Neural cell (in vitro differentiated cells): ENCODE data around the gene TNS4.

Experiments used
- CTCF ChIP-seq: fragments of 450-650 bp; IDR thresholded peaks from 2 replicates; pipeline ENCODE4 v1.5.1; 2014; ENCODE audit warnings: antibody characterized with exemption, mild to moderate bottlenecking, moderate library complexity; ENCODE audit not compliant: poor library complexity, severe bottlenecking
- EP300 ChIP-seq: fragments of 450-650 bp; conservative IDR thresholded peaks from 2 replicates; pipeline ENCODE4 v1.6.1; 2014; ENCODE audit warnings: antibody characterized with exemption, mild to moderate bottlenecking, moderate library complexity; ENCODE audit not compliant: poor library complexity, severe bottlenecking
- EZH2 ChIP-seq: fragments of 200-600, 300-800 bp; shearing (Covaris generic), sonication (generic); IDR thresholded peaks from 2 replicates; pipeline ENCODE4 v1.6.1; 2014; ENCODE audit warnings: antibody characterized with exemption, low read length, borderline replicate concordance, mild to moderate bottlenecking; ENCODE audit not compliant: insufficient read depth, poor library complexity, severe bottlenecking
- POLR2AphosphoS5 ChIP-seq: IDR thresholded peaks from 2 replicates; pipeline ENCODE4 v1.6.1; 2012
- RAD21 ChIP-seq: fragments of 450-650 bp; conservative IDR thresholded peaks from 2 replicates; pipeline ENCODE4 v1.6.1; 2014; ENCODE audit warnings: antibody characterized with exemption, mild to moderate bottlenecking, moderate library complexity
- SMC3 ChIP-seq: fragments of 450-650 bp; conservative IDR thresholded peaks from 2 replicates; pipeline ENCODE4 v1.6.1; 2014; ENCODE audit warnings: antibody characterized with exemption, mild to moderate bottlenecking, moderate library complexity; ENCODE audit not compliant: poor library complexity
- TAF1 ChIP-seq: IDR thresholded peaks from 2 replicates; pipeline ENCODE4 v1.6.1; 2012; ENCODE audit warnings: low read depth

- TF ChIP-seq CTCF, result no peak
- TF ChIP-seq TAF1, result no peak
- TF ChIP-seq RAD21, result no peak
- no peak for TF ChIP-seq POLR2AphosphoS5
- TF ChIP-seq EZH2, result no peak
- TF ChIP-seq EP300, result no peak
- TF ChIP-seq SMC3, result no peak
Observed at GRCh38 chr17:40452921-40453378, 48.5 kb downstream of the TNS4 start.
